WTC11 (cell line): ENCODE data around the gene ARHGAP32. TPM values are rescaled to one million over a fixed set of nuclear protein-coding genes. Genes with fewer than 3 reads are reported as not detected.

ENCODE experiments used
- ATAC-seq: fragments of 200-7000 bp; cut with Tn5 transposase; 2 replicates; pipeline ENCODE4 v1.10.0; 2021; ENCODE audit warnings: mild to moderate bottlenecking, moderate library complexity
- CTCF ChIA-PET: fragments of 300-600 bp; sonication (Branson Sonifier 250); formaldehyde crosslinking; loops from one replicate; lab custom pipeline; 2021; ENCODE audit warnings: antibody characterized with exemption; lab: Charles Lee
- POLR2A ChIA-PET: fragments of 350-600 bp; sonication (Branson Sonifier 250); formaldehyde crosslinking; loops from one replicate; lab custom pipeline; 2021; ENCODE audit warnings: antibody characterized with exemption; lab: Charles Lee
- DNase-seq: peaks from one replicate; pipeline ENCODE4 v3.0.0; 2021; ENCODE audit warnings: low spot score
- H3K27ac Mint-ChIP-seq: 2 replicates; pipeline ENCODE4 v1.8.0; 2021; ENCODE audit warnings: mixed read lengths
- H3K27me3 Mint-ChIP-seq: 2 replicates; pipeline ENCODE4 v1.8.0; 2021; ENCODE audit warnings: low read depth, mild to moderate bottlenecking, moderate library complexity, mixed read lengths
- H3K36me3 Mint-ChIP-seq: 2 replicates; pipeline ENCODE4 v1.8.0; 2021; ENCODE audit warnings: mixed read lengths
- H3K4me1 Mint-ChIP-seq: 2 replicates; pipeline ENCODE4 v1.8.0; 2022; ENCODE audit warnings: mixed read lengths
- H3K4me3 Mint-ChIP-seq: 2 replicates; pipeline ENCODE4 v1.8.0; 2021; ENCODE audit warnings: mild to moderate bottlenecking, moderate library complexity, mixed read lengths
- H3K9me3 Mint-ChIP-seq: 2 replicates; pipeline ENCODE4 v1.8.0; 2021; ENCODE audit warnings: mixed read lengths
- ATF3 ChIP-seq: sonication (generic); formaldehyde crosslinking; conservative IDR thresholded peaks from 2 replicates; pipeline ENCODE4 v1.8.1; 2022; ENCODE audit warnings: mild to moderate bottlenecking, missing genetic modification reagents
- ATF6 ChIP-seq: sonication (generic); formaldehyde crosslinking; IDR thresholded peaks from 2 replicates; pipeline ENCODE4 v1.8.1; 2023; ENCODE audit warnings: mild to moderate bottlenecking, missing genetic modification reagents
- CDX4 ChIP-seq: fragments of 250-450 bp; sonication (Bioruptor Pico); IDR thresholded peaks from 2 replicates; pipeline ENCODE4 v1.9.0; 2021; ENCODE audit warnings: moderate library complexity, mild to moderate bottlenecking, inconsistent platforms, borderline replicate concordance
- CTCF ChIP-seq: fragments of 200-600 bp; IDR thresholded peaks from 2 replicates; pipeline ENCODE4 v1.8.0; 2022; ENCODE audit warnings: antibody characterized with exemption
- FOXJ3 ChIP-seq: sonication (generic); formaldehyde crosslinking; IDR thresholded peaks from 2 replicates; pipeline ENCODE4 v1.9.0; 2021; ENCODE audit warnings: missing genetic modification reagents, mild to moderate bottlenecking, borderline replicate concordance
- FOXP1 ChIP-seq: sonication (generic); formaldehyde crosslinking; IDR thresholded peaks from 2 replicates; pipeline ENCODE4 v1.8.0; 2022; ENCODE audit warnings: missing genetic modification reagents, mild to moderate bottlenecking, moderate library complexity, borderline replicate concordance
- GABPB1 ChIP-seq: sonication (generic); formaldehyde crosslinking; IDR thresholded peaks from 2 replicates; pipeline ENCODE4 v1.8.1; 2023; ENCODE audit warnings: mild to moderate bottlenecking, missing genetic modification reagents
- GTF2I ChIP-seq: fragments of 250-450 bp; sonication (Bioruptor Pico); conservative IDR thresholded peaks from 2 replicates; pipeline ENCODE4 v1.4.0; 2021; ENCODE audit warnings: mild to moderate bottlenecking
- IRF2 ChIP-seq: sonication (generic); formaldehyde crosslinking; IDR thresholded peaks from 2 replicates; pipeline ENCODE4 v1.8.0; 2022; ENCODE audit warnings: low read depth, missing genetic modification reagents, borderline replicate concordance
- MLX ChIP-seq: sonication (generic); formaldehyde crosslinking; IDR thresholded peaks from 2 replicates; pipeline ENCODE4 v1.8.1; 2023; ENCODE audit warnings: mild to moderate bottlenecking, missing genetic modification reagents, moderate library complexity
- NFE2L1 ChIP-seq: sonication (generic); formaldehyde crosslinking; IDR thresholded peaks from 2 replicates; pipeline ENCODE4 v1.8.1; 2023; ENCODE audit warnings: missing genetic modification reagents
- NFYB ChIP-seq: sonication (generic); formaldehyde crosslinking; conservative IDR thresholded peaks from 2 replicates; pipeline ENCODE4 v1.8.0; 2022; ENCODE audit warnings: low read depth, missing genetic modification reagents
- NR1H2 ChIP-seq: sonication (generic); formaldehyde crosslinking; IDR thresholded peaks from 2 replicates; pipeline ENCODE4 v1.9.0; 2021; ENCODE audit warnings: mild to moderate bottlenecking, moderate library complexity, missing genetic modification reagents
- PRDM15 ChIP-seq: sonication (generic); formaldehyde crosslinking; IDR thresholded peaks from 2 replicates; pipeline ENCODE4 v1.8.0; 2022; ENCODE audit warnings: missing genetic modification reagents
- ZNF416 ChIP-seq: fragments of 250-450 bp; sonication (Bioruptor Pico); IDR thresholded peaks from 2 replicates; pipeline ENCODE4 v1.9.0; 2021; ENCODE audit warnings: mild to moderate bottlenecking, inconsistent platforms
- ZNF532 ChIP-seq: fragments of 250-450 bp; sonication (Bioruptor Pico); IDR thresholded peaks from 2 replicates; pipeline ENCODE4 v1.9.0; 2021; ENCODE audit warnings: mild to moderate bottlenecking, borderline replicate concordance
- ZSCAN18 ChIP-seq: fragments of 250-450 bp; sonication (Bioruptor Pico); IDR thresholded peaks from 2 replicates; pipeline ENCODE4 v2.1.2; 2022; ENCODE audit warnings: mild to moderate bottlenecking, moderate library complexity
- total RNA-seq: library from RNA; stranded (reverse); gene quantifications from 3 replicates; pipeline ENCODE4 v1.2.3, GENCODE V29; 2021

The ARHGAP32 gene
- total RNA-seq, 1 experiment from 2014 or later, result 25.6 TPM

- POLR2A ChIA-PET, result interaction anchor here (0.6 kb wide), 1 partner anchor 76 kb away, joined by 3 read pairs; no protein-coding TSS in a partner anchor
- H3K4me1 Mint-ChIP-seq, result peaks cover 2% of the 10 kb centered on the region; the same call in 1 of the 2 replicates
- ATAC-seq (no peak), DNase-seq (no peak)
- H3K9me3 Mint-ChIP-seq, result peaks cover 9% of the 10 kb centered on the region
- CTCF ChIA-PET, result interaction anchor here (0.6 to 2.3 kb wide), 3 partner anchors 14 to 37 kb away, joined by 3 to 15 read pairs (median 9); no protein-coding TSS in a partner anchor
- no peaks in the 10 kb centered on the region for H3K36me3 Mint-ChIP-seq
- no peak overlapping the region for H3K4me3 Mint-ChIP-seq
- H3K27me3 Mint-ChIP-seq, result peaks cover 31% of the 10 kb centered on the region
- no peak for TF ChIP-seq NFE2L1 (CRISPR knock-in tag)
- TF ChIP-seq ZSCAN18 (CRISPR knock-in tag), result no peak
- no peak for TF ChIP-seq IRF2 (CRISPR knock-in tag)
- TF ChIP-seq NFYB (CRISPR knock-in tag), result no peak
- no peak for TF ChIP-seq CDX4
- no peak for TF ChIP-seq GABPB1 (CRISPR knock-in tag)
- TF ChIP-seq ATF6 (CRISPR knock-in tag), result no peak
- TF ChIP-seq, all 79 proteins: peak for 0
- no peak overlapping the region for H3K27ac Mint-ChIP-seq
These were observed 272.9 kb downstream of the ARHGAP32 start for GRCh38 chr11:128919216-128919615.

GRCh38 chr11:128917144-128917724 lies 274.9 kb downstream of the ARHGAP32 start:
- DNase-seq (no peak), ATAC-seq (no peak)
- H3K27me3 Mint-ChIP-seq, result peaks cover 23% of the 10 kb centered on the region
- no peak overlapping the region for H3K27ac Mint-ChIP-seq
- H3K36me3 Mint-ChIP-seq, result no peaks in the 10 kb centered on the region
- no peak overlapping the region for H3K4me3 Mint-ChIP-seq
- H3K9me3 Mint-ChIP-seq, result peaks cover 10% of the 10 kb centered on the region
- ChIA-PET CTCF (interaction anchor here (1.3 kb wide), 1 partner anchor 11 kb away, joined by 5 read pairs; no protein-coding TSS in a partner anchor), POLR2A (no interaction called here)
- no peaks in the 10 kb centered on the region for H3K4me1 Mint-ChIP-seq
- no peak for TF ChIP-seq CTCF
- no peak for TF ChIP-seq PRDM15
- TF ChIP-seq ZNF416, result no peak
- no peak for TF ChIP-seq IRF2 (CRISPR knock-in tag)
- TF ChIP-seq MLX (CRISPR knock-in tag), result no peak
- no peak for TF ChIP-seq GTF2I
- no peak for TF ChIP-seq ZNF532 (CRISPR knock-in tag)
- no peak for TF ChIP-seq ATF3 (CRISPR knock-in tag)
- no peak for TF ChIP-seq FOXJ3 (CRISPR knock-in tag)
- TF ChIP-seq CDX4, result no peak
- no peak for TF ChIP-seq NR1H2 (CRISPR knock-in tag)
- no peak for TF ChIP-seq FOXP1 (CRISPR knock-in tag)
